NCI-H748 treated with DMSO at 0.1 percent for 48 hours (cell line): ENCODE measurements around the gene CAMKK1.
"Not testable (repeated sequence)": the region's sequence is repeated elsewhere in the genome, so short reads cannot be mapped to it uniquely, and the experiment has no call there.

Experiments used
- DNase-seq: peaks from one replicate; lab custom pipeline; 2025; lab: John Stamatoyannopoulos, UW

Gene CAMKK1

DNA sequence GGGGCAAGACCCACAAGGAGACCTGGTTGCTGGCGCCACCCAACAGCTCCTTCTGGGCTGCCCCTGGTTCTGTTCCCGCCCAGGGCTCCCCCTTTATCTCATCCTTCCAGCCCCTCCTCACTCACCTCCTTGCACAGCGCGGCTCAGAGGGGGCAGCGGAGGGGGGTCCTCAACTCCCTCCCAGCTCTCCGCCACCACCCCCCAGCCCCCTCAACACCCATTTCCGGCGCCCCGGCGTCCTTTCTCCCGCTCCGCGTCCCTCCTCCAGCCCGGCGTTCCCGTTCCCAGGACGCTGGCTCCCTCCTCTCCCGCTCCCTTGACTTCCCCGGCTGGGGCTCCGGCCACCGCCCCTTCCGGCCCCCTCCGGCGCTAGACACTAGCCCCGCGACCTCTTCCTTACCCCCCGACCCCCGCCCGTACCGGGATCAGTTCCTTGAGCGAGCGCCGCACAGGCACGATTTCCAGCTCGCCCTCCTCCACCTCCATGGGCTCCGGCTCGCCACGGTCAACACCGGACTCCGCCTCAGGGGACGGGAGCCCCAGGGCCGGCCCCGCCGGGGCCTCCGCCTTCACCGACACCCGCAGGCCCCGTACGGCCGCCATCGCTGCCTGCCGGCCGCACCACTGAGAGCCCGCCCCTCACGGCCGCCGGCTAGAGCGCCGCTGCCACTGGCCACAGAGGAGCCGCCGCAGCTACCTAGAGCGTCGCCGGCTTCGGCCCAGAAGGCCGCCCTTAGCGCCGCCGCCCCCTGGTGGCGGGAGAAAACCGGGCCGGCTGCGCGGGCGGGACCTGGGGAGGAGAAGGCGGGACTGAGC, 47.0 kb downstream of the CAMKK1 start, which contains the start of gene NCBP3:
TSS of gene NCBP3 (minus strand) at position 626 of the 816 bp plus-strand sequence. CDS start at position 603, 23 bp downstream.
- peak; percentile 85 for DNase-seq

DNA sequence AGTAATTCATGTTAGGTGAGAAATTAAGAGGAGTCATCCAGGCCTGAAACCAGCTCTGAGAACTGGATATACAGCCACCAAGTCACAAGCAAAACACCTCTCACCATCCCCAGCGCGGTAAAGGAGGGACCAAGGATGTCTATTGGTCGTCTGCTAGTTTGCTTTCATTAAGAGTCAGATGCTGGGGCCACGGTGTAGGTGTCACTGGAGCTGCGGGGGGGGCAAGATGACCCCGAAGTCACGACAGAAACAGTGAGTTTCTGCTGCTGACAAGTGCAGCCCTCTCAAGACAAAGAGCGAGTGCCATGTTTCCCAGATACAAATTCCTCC, 47.6 kb downstream of the CAMKK1 start:
- peak; percentile 42 for DNase-seq

GRCh38 chr17:3844556-3844955, 48.3 kb downstream of the CAMKK1 start:
- not testable (repeated sequence) for DNase-seq

DNA sequence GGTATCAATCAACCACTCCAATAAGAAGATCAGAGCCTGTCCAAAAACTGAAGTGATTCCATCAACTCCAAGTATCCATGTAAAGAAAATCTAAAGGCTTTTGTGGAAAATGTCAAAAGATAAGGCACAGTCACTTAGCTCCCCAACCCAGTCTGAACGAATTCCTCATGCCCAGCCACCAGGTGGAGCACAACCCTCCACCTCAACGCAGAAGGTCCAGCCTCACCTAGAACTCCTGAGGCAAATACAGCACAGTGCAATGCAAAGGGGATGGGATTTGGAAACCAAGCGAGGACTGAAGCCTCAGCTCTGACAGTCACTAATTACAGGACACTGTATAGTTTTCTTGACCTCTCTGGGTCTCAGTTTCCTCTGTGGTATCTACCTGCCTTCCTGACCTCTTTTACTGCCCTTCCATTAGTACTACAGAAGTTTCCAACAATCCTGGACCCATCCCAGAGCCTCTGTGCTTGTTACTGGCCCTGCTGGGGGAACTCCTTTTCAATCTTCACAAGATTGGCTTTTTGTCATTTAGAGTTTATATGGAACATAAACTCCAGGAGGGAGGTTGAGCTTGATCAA, 48.8 kb downstream of the CAMKK1 start:
- peak; percentile 21 for DNase-seq

- DNase-seq = no peak
Observed at GRCh38 chr17:3838206-3838605, 54.6 kb downstream of the CAMKK1 start.

GRCh38 chr17:3836551-3836950, 56.3 kb downstream of the CAMKK1 start:
- no peak for DNase-seq

GRCh38 chr17:3835410-3836229, 57.2 kb downstream of the CAMKK1 start:
- DNase-seq = no peak

DNA sequence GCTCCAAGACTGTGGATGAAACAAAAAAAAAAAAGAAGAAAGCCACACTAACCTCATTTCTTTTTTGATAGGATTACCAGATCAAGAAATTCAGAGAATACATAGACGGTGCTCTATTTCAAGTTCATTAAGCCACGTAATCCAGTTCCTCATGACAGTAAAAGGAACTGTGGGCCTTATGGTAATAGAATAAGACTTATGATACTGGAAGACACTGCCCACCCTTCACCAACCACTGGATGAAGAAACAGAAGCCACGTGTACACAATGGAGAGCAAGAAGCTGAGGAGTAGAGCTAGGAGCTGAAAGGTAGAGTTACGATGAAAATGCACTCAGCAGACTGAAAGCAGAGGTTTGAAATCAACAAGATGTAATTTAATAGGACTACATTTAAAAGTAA, 58.0 kb downstream of the CAMKK1 start:
- no peak for DNase-seq

- no peak for DNase-seq
Observed at GRCh38 chr17:3828852-3829232, 64.0 kb downstream of the CAMKK1 start.

- no peak for DNase-seq
Observed at GRCh38 chr17:3828151-3828851, 64.6 kb downstream of the CAMKK1 start.

DNA sequence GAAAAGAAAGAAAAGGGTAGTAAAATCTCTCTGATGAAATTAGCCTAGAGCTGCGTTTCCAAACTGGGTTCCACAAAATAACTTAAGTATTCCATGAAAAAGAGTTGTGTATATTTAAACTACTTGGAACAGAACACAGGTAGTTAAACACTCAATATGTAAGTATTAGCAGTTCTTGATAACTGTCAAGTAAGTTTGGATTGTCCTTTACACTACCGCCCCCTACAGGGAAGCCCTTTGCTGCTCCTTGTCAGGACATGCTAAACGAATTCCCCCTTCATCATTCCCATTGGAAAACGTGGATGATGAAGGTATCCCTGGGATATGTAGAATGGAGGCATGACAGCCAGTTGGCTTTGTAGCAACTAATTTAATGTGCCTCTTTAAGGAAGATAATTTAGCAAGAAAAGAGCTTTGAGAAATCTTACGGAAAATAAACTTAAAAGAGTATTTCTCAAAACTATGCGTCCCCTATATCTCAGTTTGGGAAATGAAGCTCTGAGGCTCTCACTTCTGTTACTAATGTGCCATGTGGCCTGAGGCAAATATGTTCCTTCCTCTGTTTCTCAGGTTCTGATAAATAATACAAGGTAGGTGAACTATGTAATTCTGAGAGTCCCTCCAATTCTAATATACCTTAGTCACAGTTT, 65.6 kb downstream of the CAMKK1 start:
- peak; percentile 17 for DNase-seq

GRCh38 chr17:3826191-3826590, 66.7 kb downstream of the CAMKK1 start:
- no peak for DNase-seq

DNA sequence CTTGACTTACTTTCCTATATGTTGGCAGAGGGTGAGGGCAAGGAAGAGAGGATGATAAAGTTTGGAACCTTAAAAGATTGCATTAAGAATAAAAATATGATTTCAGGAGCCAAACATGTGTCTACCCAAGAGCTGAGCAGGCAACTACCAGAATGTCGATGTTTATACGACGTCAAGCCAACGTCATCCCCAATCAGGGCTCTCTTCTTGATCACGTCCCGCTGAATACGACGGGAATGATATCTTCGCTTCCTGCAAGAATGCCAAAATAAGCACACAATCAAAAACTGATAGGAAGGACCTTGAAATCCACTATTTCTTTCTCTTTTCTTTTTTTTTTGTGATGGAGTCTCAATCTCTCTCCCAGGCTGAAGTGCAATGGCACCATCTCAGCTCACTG, 71.8 kb downstream of the CAMKK1 start:
- no peak for DNase-seq

DNA sequence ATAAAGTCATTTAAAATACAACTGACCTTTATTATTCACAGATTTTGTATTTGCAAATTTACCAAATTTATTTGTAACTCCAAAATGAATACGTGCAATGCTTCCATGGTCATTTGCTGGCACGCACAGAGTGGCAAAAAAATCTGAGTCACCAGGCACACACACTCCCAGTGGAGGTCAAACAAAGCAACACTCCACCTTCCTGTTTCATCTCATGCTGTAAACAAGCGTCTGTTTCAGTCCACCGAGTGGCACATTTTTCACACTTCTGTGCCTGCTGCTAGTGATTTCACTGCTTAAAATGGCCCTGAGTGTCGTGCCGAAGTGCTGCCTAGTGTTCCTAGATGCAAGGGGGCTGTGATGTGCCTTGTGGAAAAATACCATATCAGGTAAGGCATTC, 74.1 kb downstream of the CAMKK1 start:
- no peak for DNase-seq

- DNase-seq = no peak
Observed at GRCh38 chr17:3817851-3818605, 74.8 kb downstream of the CAMKK1 start.

DNA sequence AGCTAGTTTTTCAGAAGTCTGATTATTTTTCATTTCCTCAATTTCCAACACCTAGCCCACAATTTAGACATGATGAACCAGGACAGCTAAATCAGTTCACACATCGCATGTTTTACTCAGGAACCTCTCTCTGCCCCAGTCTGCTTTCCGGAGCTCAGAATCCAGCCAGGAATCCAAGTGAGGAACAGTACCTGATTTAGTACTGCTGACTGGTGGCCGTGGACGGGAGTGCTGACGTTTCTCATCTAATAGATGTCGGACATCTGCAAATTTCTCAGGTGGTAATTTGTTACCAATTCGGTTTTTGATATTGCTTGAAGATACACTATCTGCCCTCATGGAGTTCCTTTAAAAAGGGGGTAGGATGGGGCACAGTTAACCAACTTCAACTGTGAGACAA, 76.9 kb downstream of the CAMKK1 start:
- DNase-seq = no peak

DNA sequence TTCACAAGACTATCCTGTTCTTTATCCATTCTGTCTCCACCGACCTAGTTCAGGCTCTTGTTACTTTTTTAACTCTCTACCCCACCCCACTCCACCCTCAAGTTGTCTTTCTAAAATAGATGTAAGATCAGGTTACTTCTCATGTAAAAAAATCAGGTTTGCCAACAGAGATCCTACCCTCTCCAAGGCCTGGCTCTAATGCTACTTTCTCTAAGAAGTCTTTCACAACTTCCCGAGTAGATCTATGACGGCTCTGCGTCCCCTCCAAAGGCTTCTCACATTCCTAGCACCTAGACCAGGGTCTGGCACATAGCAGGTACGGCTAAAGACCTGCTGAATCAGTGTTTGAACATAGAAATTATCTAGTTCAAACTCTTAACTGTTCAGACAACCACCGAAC, 77.7 kb downstream of the CAMKK1 start:
- no peak for DNase-seq

DNA sequence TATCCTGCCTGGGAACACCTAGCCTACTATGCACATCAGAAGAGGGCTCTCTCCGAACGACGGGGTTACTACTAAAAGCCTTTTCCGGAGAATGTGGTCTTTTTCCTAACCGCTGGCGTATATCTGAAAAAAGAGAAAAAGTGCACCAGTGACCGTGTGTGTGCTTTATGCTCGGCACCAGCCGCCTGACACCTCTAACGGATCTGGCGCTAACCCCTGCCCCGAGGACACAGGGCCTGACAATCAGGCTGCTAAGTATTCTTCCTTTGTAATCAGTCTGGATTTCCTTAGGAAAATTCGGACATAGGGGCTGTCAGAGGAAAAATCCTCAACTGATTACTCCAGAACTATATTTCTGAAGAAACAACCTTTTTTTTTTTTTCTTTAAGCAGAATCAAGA, 78.5 kb downstream of the CAMKK1 start:
- no peak for DNase-seq

DNA sequence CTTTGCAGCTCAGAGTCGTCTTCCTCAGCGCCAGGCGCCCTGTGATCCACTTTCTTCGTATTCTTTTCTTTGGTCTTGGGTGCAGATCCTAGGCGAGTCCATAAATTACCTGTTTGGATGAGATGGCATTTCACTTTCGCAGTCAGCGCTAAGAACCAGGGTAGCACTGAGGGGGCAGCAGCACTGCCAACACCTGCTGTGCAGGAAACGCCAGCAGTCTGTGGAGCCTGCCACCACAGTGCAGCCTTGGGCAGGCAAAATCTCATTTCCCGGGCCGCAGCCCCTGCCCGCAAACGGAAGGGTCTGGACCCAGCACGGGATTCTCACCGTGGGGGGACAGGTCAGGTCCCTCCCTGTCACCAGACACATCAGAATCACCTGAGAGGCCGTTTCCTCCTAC, 79.7 kb downstream of the CAMKK1 start:
- no peak for DNase-seq

DNA sequence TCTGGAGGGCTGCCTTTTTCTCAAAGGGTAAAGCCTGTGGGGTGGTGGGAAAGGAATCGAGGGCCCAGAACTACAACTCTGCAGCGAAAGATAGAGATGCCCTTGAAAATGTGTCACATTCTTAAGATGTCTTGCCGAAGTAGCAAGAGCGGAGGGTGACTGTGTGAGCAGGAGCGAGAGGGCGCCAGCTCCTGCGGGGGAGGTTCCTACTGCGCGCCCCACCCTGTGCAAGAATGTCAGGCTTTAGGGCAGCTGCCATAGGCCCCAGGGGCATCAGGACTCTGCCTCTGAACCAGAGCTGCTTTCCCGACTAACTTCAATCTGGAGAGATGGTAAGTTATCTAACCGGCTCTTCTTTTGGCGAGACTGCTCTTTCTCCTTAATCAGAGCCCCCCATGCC, 80.1 kb downstream of the CAMKK1 start:
- no peak for DNase-seq

GRCh38 chr17:3812284-3812683, 80.6 kb downstream of the CAMKK1 start:
- DNase-seq = no peak
